NB4 (cell line): ENCODE data around the gene TBC1D30.

ENCODE experiments used
- MYC ChIP-seq: IDR thresholded peaks from 2 replicates; pipeline ENCODE4 v1.6.1; 2011; ENCODE audit warnings: low read depth, low read length
- POLR2A ChIP-seq: IDR thresholded peaks from 2 replicates; pipeline ENCODE4 v1.6.1; 2011; ENCODE audit warnings: mild to moderate bottlenecking; ENCODE audit not compliant: insufficient read length; ENCODE audit errors: extremely low read depth
- TF ChIP-seq, protein P1 (sequence below): IDR thresholded peaks from one replicate; pipeline ENCODE4 v1.5.1; 2012; ENCODE audit warnings: low read depth, low read length
- TF ChIP-seq, protein P2 (sequence below): IDR thresholded peaks from 2 replicates; pipeline ENCODE4 v1.6.1; 2011; ENCODE audit warnings: low read depth, low read length

DNA sequence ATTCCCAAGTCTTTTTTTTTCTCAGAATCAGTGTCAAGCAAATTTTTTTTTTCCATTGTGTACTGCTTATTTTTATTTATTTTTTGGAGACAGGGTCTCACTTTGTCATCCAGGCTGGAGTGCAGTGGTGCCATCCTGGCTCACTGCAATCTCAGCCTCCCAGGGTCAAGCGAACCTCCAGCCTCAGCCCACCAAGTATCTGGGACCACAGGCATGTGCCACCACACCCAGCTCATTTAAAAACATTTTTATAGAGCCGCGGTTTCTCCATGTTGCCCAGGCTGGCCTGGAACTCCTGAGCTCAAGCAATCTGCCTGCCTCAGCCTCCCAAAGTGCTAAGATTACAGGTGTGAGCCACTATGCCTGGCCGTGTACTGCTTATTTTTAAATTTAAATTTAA is 68.1 kb downstream of the TBC1D30 start:
- TF ChIP-seq, protein P1, sequence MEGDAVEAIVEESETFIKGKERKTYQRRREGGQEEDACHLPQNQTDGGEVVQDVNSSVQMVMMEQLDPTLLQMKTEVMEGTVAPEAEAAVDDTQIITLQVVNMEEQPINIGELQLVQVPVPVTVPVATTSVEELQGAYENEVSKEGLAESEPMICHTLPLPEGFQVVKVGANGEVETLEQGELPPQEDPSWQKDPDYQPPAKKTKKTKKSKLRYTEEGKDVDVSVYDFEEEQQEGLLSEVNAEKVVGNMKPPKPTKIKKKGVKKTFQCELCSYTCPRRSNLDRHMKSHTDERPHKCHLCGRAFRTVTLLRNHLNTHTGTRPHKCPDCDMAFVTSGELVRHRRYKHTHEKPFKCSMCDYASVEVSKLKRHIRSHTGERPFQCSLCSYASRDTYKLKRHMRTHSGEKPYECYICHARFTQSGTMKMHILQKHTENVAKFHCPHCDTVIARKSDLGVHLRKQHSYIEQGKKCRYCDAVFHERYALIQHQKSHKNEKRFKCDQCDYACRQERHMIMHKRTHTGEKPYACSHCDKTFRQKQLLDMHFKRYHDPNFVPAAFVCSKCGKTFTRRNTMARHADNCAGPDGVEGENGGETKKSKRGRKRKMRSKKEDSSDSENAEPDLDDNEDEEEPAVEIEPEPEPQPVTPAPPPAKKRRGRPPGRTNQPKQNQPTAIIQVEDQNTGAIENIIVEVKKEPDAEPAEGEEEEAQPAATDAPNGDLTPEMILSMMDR: no peak
- TF ChIP-seq POLR2A (no peak), MYC (no peak)
- TF ChIP-seq, protein P2, sequence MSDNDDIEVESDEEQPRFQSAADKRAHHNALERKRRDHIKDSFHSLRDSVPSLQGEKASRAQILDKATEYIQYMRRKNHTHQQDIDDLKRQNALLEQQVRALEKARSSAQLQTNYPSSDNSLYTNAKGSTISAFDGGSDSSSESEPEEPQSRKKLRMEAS: no peak
